Naive B cell (primary cell): ENCODE results near the gene KRTAP8-1. TPM values are rescaled to one million over a fixed set of nuclear protein-coding genes. Genes with fewer than 3 reads are reported as not detected.

Experiments used
- ATAC-seq, 2 donors: fragments of 150-1000 bp; cut with Tn5 transposase; 2 replicates each; pipeline ENCODE4 v1.10.0; 2021; ENCODE audit warnings: low read depth in 2 of 2, mild to moderate bottlenecking in 2 of 2, moderate library complexity in 2 of 2
- DNase-seq: peaks from one replicate; pipeline ENCODE4 v3.0.0; 2022
- H3K27ac Mint-ChIP-seq, 6 donors: one replicate each; pipeline ENCODE4 v1.8.0; 2020 to 2022; ENCODE audit warnings: mild to moderate bottlenecking in 6 of 6, mixed read lengths in 6 of 6, moderate library complexity in 5 of 6, inconsistent platforms in 2 of 6
- H3K27me3 Mint-ChIP-seq, 3 donors: one replicate each; pipeline ENCODE4 v1.8.0; 2021 to 2022; ENCODE audit warnings: mixed read lengths in 3 of 3, mild to moderate bottlenecking in 1 of 3
- H3K36me3 Mint-ChIP-seq, 2 donors: one replicate each; pipeline ENCODE4 v1.8.0; 2020 to 2022; ENCODE audit warnings: mixed read lengths in 2 of 2, inconsistent platforms in 1 of 2, mild to moderate bottlenecking in 1 of 2
- H3K4me1 Mint-ChIP-seq, 3 donors: one replicate each; pipeline ENCODE4 v1.8.0; 2020 to 2022; ENCODE audit warnings: mixed read lengths in 3 of 3, inconsistent platforms in 1 of 3, mild to moderate bottlenecking in 1 of 3, moderate library complexity in 1 of 3
- H3K4me3 Mint-ChIP-seq, 8 donors: one replicate each; pipeline ENCODE4 v1.8.0; 2020 to 2022; ENCODE audit warnings: mild to moderate bottlenecking in 8 of 8, mixed read lengths in 8 of 8, moderate library complexity in 8 of 8, inconsistent platforms in 2 of 8
- H3K9me3 Mint-ChIP-seq, 7 donors: one replicate each; pipeline ENCODE4 v1.8.0; 2020 to 2022; ENCODE audit warnings: mixed read lengths in 7 of 7, mild to moderate bottlenecking in 5 of 7, inconsistent platforms in 2 of 7, moderate library complexity in 1 of 7
- polyA plus RNA-seq, 6 donors: library from polyadenylated mRNA; unstranded; fragments of 300-500 nt; fragmentation: Illumina TruSeq; gene quantifications; one replicate each; pipeline ENCODE4 v1.2.3, GENCODE V29; 2021; ENCODE audit warnings: low read depth in 6 of 6

The KRTAP8-1 gene, protein sequence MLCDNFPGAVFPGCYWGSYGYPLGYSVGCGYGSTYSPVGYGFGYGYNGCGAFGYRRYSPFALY
- not detected for polyA plus RNA-seq

- DNase-seq (no peak), ATAC-seq (no peak)
- peaks cover 0 to 8% (median 3%) of the 10 kb centered on the region in 3 donors for H3K27me3 Mint-ChIP-seq
- no peaks in the 10 kb centered on the region for H3K36me3 Mint-ChIP-seq
- H3K4me3 Mint-ChIP-seq: no peak within 1 kb of the TSS
- no peaks in the 10 kb centered on the region for H3K4me1 Mint-ChIP-seq
- H3K9me3 Mint-ChIP-seq: peaks cover 0 to 3% (median 0%) of the 10 kb centered on the region in 7 donors
- no peak within 1 kb of the TSS for H3K27ac Mint-ChIP-seq
Observed at GRCh38 chr21:30813174-30813573, at the start of gene KRTAP8-1. KRTAP8-1 (minus strand) TSS chr21:30813274; CDS start chr21:30813220, 54 bp downstream.

DNA sequence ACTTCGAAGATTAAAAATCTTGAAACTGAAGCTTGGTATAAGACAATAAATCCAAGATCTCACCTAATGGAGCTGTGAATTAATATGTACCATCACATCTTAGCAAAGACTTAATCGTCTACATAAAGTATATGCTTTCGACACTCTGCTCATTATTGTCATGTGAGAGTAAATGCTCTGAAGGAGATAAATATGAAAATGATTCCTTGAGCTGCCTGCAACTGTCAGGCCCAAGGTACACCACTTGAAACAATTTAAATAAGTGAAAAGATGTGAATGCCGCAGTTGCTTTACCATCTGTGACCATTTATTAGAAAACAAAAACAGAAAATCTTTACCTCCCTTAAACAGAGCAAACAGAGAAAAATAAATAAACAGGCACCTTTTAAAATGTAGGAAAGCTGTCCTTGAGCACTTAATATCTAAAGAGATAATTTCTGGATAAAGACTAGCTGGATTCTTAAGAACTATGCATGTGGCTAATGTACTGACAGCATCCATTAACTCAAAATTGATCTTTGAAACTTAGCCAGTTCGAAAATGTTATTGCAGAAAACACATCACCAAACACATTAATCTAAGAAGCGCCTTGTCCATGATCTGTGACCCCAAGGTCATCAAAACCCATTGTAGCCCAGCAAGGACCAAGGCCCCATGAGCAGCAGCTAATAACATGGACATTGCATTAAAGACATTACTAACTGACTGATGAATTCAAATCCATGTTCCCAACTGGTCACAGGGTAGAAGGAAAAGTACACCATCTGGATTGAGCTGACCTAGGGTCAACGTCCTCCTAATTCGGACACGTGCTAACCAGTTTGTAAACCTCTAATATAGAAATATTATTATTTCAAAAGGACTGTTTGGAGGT lies 34.8 kb upstream of the KRTAP8-1 start:
- ATAC-seq: no peak

DNA sequence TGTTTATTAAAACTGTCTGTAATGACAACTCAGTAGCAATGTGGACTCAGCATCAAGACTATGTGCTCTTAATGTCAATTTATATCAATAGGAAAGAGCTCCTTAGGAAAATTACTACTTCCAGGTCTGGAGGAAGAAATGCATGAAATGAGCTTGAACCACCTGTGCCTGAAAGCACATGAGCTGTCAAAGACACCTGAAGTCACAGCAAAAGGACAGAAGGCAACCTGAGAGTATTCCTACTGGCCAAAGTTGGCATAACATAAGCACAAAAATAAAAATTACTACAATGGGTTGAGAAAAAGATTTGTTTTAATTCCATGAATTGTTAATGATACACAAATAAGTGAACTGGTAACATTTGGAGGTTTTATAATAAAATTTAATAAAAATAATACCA lies 29.9 kb upstream of the KRTAP8-1 start:
- Mint-ChIP-seq H3K27me3 (no peaks in the 10 kb centered on the region), H3K4me3 (no peak overlapping the region), H3K4me1 (no peaks in the 10 kb centered on the region), H3K27ac (no peak overlapping the region), H3K36me3 (no peaks in the 10 kb centered on the region), H3K9me3 (peaks cover 0 to 4% (median 2%) of the 10 kb centered on the region in 7 donors)
- DNase-seq: no peak
- no peak for ATAC-seq

More for the DNA sequence above, 34.8 kb upstream of the KRTAP8-1 start:
- no peak overlapping the region for H3K27ac Mint-ChIP-seq
- no peak for DNase-seq
- H3K36me3 Mint-ChIP-seq: no peaks in the 10 kb centered on the region
- H3K27me3 Mint-ChIP-seq: no peaks in the 10 kb centered on the region
- no peak overlapping the region for H3K4me3 Mint-ChIP-seq
- peaks cover 0 to 5% (median 0%) of the 10 kb centered on the region in 7 donors for H3K9me3 Mint-ChIP-seq
- no peaks in the 10 kb centered on the region for H3K4me1 Mint-ChIP-seq

- no peak overlapping the region for H3K27ac Mint-ChIP-seq
- DNase-seq (no peak), ATAC-seq (no peak)
- H3K9me3 Mint-ChIP-seq: peaks cover 0 to 5% (median 0%) of the 10 kb centered on the region in 7 donors
- no peak overlapping the region for H3K4me3 Mint-ChIP-seq
- no peaks in the 10 kb centered on the region for H3K27me3 Mint-ChIP-seq
- H3K36me3 Mint-ChIP-seq: no peaks in the 10 kb centered on the region
- H3K4me1 Mint-ChIP-seq: no peaks in the 10 kb centered on the region
Observed at GRCh38 chr21:30839304-30839703, 26.2 kb upstream of the KRTAP8-1 start.

DNA sequence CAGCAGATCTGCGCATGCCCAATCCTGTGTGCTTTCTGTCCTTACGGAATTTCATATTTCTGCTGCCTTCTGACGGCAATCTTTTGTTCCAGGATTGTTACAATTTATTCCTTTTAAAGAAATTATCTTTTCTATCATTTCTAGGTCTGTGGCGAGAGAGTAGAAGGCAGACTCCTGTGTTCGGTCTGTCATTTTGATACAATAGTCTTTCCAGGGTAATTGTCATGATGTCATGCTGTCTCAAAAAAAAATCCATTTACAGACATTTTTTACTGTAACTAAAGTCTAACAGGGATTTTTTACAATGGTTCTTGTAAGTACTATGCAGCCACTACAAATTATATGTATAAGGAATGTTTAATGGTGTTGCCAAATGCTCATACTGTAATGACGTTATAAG lies 25.5 kb upstream of the KRTAP8-1 start:
- H3K4me1 Mint-ChIP-seq: no peaks in the 10 kb centered on the region
- no peak overlapping the region for H3K27ac Mint-ChIP-seq
- peaks cover 0 to 5% (median 0%) of the 10 kb centered on the region in 7 donors for H3K9me3 Mint-ChIP-seq
- no peak for ATAC-seq
- no peak overlapping the region for H3K4me3 Mint-ChIP-seq
- no peak for DNase-seq
- H3K27me3 Mint-ChIP-seq: no peaks in the 10 kb centered on the region
- no peaks in the 10 kb centered on the region for H3K36me3 Mint-ChIP-seq

DNA sequence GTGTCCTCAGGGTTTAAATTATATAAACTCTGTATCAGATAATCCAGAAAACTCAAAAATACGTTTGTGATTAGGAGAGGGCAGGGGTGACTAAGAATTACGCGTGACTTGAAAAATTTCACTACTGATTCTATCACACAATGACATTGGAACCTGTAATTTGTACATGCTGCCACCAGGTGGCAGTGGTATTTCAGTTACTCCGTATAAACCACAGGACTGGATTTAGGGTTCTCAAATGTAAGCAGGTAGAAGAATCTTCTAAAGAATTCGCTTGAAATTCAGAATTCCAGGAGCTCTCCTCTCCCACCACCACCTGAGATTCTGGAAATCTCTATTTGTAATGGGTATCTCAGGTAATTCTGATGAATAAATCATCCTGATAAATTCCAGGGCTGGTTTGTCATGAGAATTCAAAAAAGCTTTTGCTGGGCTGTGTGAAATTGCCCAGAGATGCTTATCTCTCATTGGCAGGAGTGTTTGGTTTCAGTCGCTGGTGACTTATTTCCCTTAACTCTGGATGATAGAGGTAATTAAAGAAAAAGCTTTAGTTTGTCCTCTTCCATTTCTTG lies 18.2 kb upstream of the KRTAP8-1 start:
- Mint-ChIP-seq H3K4me1 (no peaks in the 10 kb centered on the region), H3K36me3 (no peaks in the 10 kb centered on the region), H3K4me3 (no peak overlapping the region), H3K27me3 (peaks cover 0 to 3% (median 0%) of the 10 kb centered on the region in 3 donors), H3K27ac (no peak overlapping the region), H3K9me3 (peaks cover 3 to 19% (median 4%) of the 10 kb centered on the region in 7 donors)
- ATAC-seq: no peak
- DNase-seq: no peak

DNA sequence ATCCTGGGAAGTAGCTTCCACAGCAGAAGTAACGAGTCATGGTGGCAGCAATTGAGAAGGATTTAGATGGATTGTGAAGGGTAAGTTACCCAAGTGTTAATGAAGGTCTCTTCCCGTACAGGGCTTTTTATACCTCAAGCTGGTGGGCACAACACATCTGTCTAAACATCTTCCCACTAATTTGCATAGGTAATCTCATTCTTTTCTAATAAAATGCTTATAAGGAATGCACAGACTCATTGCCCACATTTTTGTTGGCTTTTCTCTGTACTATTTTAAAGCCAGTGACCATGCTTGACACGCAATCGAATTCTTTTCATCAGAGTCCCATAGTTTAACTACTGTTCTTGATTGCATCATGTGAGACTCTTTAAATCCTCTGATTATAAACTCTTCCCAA lies 16.6 kb upstream of the KRTAP8-1 start, which contains the start of gene KRTAP7-1:
Gene KRTAP7-1 (minus strand): TSS at position 101 of the 400 bp plus-strand sequence. CDS start 61 bp downstream, at position 40.
- Mint-ChIP-seq H3K4me3 (no peak within 1 kb of the TSS), H3K27ac (no peak within 1 kb of the TSS), H3K4me1 (no peaks in the 10 kb centered on the region), H3K9me3 (peaks cover 3 to 19% (median 4%) of the 10 kb centered on the region in 7 donors), H3K36me3 (no peaks in the 10 kb centered on the region), H3K27me3 (peaks cover 0 to 3% (median 0%) of the 10 kb centered on the region in 3 donors)
- DNase-seq (no peak), ATAC-seq (no peak)

DNA sequence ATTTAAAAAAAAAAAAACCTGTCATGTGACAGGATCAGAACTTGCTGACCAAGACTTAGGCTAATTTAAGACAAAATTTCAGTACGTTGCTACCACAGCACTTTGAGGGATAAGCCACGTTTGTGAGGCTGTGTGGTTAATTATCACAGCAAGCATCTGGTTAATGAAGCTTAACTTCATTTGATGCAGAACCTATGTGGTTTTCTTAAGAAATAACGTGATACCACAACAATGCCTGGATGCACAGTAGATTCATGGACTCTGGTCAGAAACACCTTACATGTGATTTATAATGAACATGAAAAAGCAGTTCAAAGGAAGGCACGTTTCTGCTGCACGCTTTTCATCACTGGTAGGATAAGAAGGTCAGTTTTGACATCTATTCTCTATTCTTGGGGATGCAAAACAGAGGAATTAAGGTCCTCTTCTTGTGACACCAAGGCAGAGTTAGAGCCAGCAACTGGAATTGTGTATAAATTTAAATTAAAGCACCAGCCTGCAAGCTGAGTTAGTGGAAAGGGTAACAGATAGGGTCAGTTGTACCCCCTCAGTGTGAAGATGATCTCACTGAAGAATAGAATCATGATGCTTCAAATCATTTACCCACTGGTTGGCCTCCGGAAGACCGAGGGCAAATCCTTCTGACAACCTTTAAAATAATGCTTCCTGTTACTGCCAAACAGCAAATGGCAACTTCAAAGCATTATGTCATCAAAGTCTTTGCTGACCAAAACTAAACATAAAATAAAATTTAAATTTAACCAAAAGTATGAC lies 6.0 kb upstream of the KRTAP8-1 start:
- Mint-ChIP-seq H3K27me3 (peaks cover 0 to 8% (median 3%) of the 10 kb centered on the region in 3 donors), H3K9me3 (peaks cover 0 to 6% (median 2%) of the 10 kb centered on the region in 7 donors), H3K27ac (no peak overlapping the region), H3K4me1 (no peaks in the 10 kb centered on the region), H3K4me3 (no peak overlapping the region), H3K36me3 (no peaks in the 10 kb centered on the region)
- ATAC-seq: no peak
- DNase-seq: no peak

DNA sequence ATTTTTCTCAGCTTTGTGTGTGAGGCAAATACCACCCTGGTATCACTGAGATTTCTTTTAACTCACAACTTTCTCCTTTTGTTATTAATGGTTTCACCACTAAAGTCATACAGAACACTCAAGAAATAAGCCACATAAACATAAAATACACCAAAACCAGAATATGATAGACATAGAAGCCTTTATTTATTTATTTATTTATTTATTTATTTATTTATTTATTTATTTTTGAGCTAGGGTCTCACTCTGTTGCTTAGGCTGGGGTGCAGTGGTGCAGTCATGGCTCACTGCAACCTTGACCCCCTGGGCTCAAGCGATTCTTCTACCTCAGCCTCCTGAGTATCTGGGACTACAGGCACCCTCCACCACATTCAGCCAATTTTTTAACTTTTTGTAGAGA lies 12.5 kb downstream of the KRTAP8-1 start:
- no peak overlapping the region for H3K4me3 Mint-ChIP-seq
- no peaks in the 10 kb centered on the region for H3K4me1 Mint-ChIP-seq
- DNase-seq (no peak), ATAC-seq (no peak)
- H3K9me3 Mint-ChIP-seq: peaks cover 0 to 15% (median 5%) of the 10 kb centered on the region in 7 donors
- no peaks in the 10 kb centered on the region for H3K36me3 Mint-ChIP-seq
- H3K27ac Mint-ChIP-seq: no peak overlapping the region
- H3K27me3 Mint-ChIP-seq: no peaks in the 10 kb centered on the region

DNA sequence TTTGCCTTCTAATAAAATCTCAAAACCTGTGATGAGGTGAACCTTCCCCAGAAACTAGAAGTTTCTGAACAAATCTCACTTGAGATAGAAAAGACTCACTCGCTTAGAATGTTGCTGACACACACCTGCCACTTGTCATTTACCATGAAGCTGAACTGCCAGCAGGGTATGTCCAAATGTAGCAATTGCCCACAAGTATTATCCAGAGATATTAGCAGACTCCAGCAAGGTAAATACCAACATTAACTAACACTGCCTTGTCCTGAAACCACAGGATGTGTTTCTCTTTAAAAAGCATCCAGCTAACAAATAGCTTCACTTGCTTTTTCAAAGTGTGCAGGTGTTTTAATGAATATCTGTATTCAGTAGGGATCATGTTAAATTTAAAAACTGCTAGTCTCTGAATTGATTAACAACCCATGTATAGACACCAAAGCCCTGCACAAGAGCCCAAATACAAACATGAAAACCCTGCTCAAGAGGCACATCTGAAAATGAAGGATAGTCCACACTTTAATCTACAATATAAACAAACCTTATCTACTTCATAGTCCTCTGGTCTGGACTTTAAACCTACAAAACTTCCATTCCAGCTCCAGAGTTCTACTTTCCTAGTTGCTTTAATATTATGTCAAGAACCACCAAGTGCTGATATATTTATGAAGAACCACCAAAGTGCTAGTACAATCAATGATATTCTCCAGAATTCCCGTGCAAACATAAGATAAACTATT lies 19.3 kb downstream of the KRTAP8-1 start:
- ATAC-seq (no peak), DNase-seq (no peak)
- Mint-ChIP-seq H3K27me3 (no peaks in the 10 kb centered on the region), H3K27ac (no peak overlapping the region), H3K4me3 (no peak overlapping the region), H3K36me3 (no peaks in the 10 kb centered on the region), H3K4me1 (no peaks in the 10 kb centered on the region), H3K9me3 (peaks cover 0 to 9% (median 2%) of the 10 kb centered on the region in 7 donors)

GRCh38 chr21:30779249-30779648 lies 33.8 kb downstream of the KRTAP8-1 start:
- H3K9me3 Mint-ChIP-seq: peaks cover 0 to 9% (median 3%) of the 10 kb centered on the region in 7 donors
- no peak for ATAC-seq
- no peak for DNase-seq
- H3K27me3 Mint-ChIP-seq: no peaks in the 10 kb centered on the region
- H3K27ac Mint-ChIP-seq: no peak overlapping the region
- no peaks in the 10 kb centered on the region for H3K36me3 Mint-ChIP-seq
- no peaks in the 10 kb centered on the region for H3K4me1 Mint-ChIP-seq
- H3K4me3 Mint-ChIP-seq: no peak overlapping the region

DNA sequence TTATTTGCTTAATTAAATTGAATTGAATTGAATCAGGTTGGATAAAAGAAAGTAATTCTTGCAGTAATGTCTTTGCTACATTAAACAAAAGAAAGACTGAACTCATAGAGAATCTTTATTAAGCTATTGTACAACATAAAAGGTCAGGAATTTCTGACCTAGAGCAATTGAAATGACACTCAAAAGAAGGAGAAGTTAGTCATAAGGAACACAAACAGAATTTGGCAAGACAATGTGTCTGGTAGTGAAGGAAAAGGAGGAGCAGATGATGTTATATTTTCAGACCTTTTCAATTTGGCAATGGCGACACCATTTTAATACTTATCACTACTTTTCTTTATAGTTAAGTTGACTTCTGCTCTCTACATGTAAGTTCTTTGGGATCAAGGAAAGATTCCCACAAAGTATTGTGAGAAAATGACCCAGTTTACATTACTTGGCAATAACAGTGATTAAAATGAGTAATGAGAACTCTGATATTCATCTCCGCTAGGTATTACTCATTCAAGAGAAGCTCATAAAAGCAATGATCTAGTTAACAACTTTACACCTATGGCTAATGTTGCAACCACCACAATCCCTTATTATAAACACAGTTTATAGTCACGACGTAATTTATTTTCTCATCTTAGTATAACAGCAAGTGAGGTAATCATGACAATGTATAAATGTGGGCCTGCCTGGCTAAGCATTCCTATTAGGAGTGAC lies 43.2 kb downstream of the KRTAP8-1 start:
- Mint-ChIP-seq H3K9me3 (peaks cover 0 to 5% (median 3%) of the 10 kb centered on the region in 7 donors), H3K36me3 (no peaks in the 10 kb centered on the region), H3K4me3 (no peak overlapping the region), H3K4me1 (no peaks in the 10 kb centered on the region), H3K27me3 (no peaks in the 10 kb centered on the region), H3K27ac (no peak overlapping the region)
- no peak for DNase-seq
- ATAC-seq: no peak
